HepG2 (cell line): ENCODE results near the gene NAP1L4. TPM values are rescaled to one million over a fixed set of nuclear protein-coding genes. Genes with fewer than 3 reads are reported as not detected.

Experiments used
- GATA4 ChIP-seq: sonication (generic); IDR thresholded peaks from 2 replicates; pipeline ENCODE4 v1.6.1; 2016; ENCODE audit warnings: antibody characterized with exemption, low read depth, borderline replicate concordance
- HNRNPH1 ChIP-seq: fragments of 200-400 bp; formaldehyde crosslinking; optimal IDR thresholded peaks from 2 replicates; pipeline ENCODE3; 2017; ENCODE audit warnings: mild to moderate bottlenecking, low read depth, low read length
- HNRNPL ChIP-seq: fragments of 200-400 bp; formaldehyde crosslinking; IDR thresholded peaks from 2 replicates; pipeline ENCODE4 v1.6.1; 2017; ENCODE audit warnings: mild to moderate bottlenecking, low read depth, low read length
- LCORL ChIP-seq, 2 experiments: fragments of 450-650 bp in 1 of 2; sonication (generic) in 1 of 2; formaldehyde crosslinking in 1 of 2; IDR thresholded peaks; 2 replicates each; pipeline versions ENCODE4 v1.5.0 to v1.6.1; 2017 to 2020; ENCODE audit warnings: antibody characterized with exemption in 1 of 2, missing genetic modification reagents in 1 of 2
- MXI1 ChIP-seq: IDR thresholded peaks from 3 replicates; pipeline ENCODE4 v1.6.1; 2012; ENCODE audit warnings: low read depth, low read length, inconsistent platforms, borderline replicate concordance
- PCBP1 ChIP-seq: fragments of 200-400 bp; formaldehyde crosslinking; IDR thresholded peaks from 2 replicates; pipeline ENCODE4 v1.6.1; 2017; ENCODE audit warnings: mild to moderate bottlenecking, low read depth, low read length, borderline replicate concordance
- SAP130 ChIP-seq: IDR thresholded peaks from 2 replicates; pipeline ENCODE4 v1.6.1; 2016; ENCODE audit warnings: low read depth
- SIN3A ChIP-seq: IDR thresholded peaks from 2 replicates; pipeline ENCODE4 v1.6.1; 2011; ENCODE audit warnings: low read depth, mild to moderate bottlenecking, control low read depth, low read length, borderline replicate concordance
- ZMYM4 ChIP-seq: sonication (generic); formaldehyde crosslinking; IDR thresholded peaks from 2 replicates; pipeline ENCODE4 v1.8.1; 2023; ENCODE audit warnings: mild to moderate bottlenecking, missing genetic modification reagents
- ZNF367 ChIP-seq: sonication (generic); formaldehyde crosslinking; IDR thresholded peaks from 2 replicates; pipeline ENCODE4 v1.4.0; 2020; ENCODE audit warnings: missing genetic modification reagents, borderline replicate concordance
- ZNF720 ChIP-seq: sonication (generic); formaldehyde crosslinking; IDR thresholded peaks from 2 replicates; pipeline ENCODE4 v1.4.0; 2020; ENCODE audit warnings: missing genetic modification reagents
- ZNF772 ChIP-seq: sonication (generic); formaldehyde crosslinking; IDR thresholded peaks from 2 replicates; pipeline ENCODE4 v1.5.0; 2020; ENCODE audit warnings: mild to moderate bottlenecking, missing genetic modification reagents
- ZNF782 ChIP-seq: sonication (generic); formaldehyde crosslinking; IDR thresholded peaks from 2 replicates; pipeline ENCODE4 v1.4.0; 2020; ENCODE audit warnings: missing genetic modification reagents, mild to moderate bottlenecking, borderline replicate concordance
- ZNF839 ChIP-seq: sonication (generic); formaldehyde crosslinking; IDR thresholded peaks from 2 replicates; pipeline ENCODE4 v1.4.0; 2020; ENCODE audit warnings: missing genetic modification reagents, mild to moderate bottlenecking, borderline replicate concordance
- ZSCAN31 ChIP-seq: sonication (generic); formaldehyde crosslinking; IDR thresholded peaks from 2 replicates; pipeline ENCODE4 v1.5.0; 2020; ENCODE audit warnings: low read depth, mild to moderate bottlenecking, missing genetic modification reagents
- polyA plus RNA-seq, 8 experiments: library from polyadenylated mRNA; depleted of rRNA in 3 of 8; stranded (reverse) in 7 of 8; unstranded in 1 of 8; fragments of >200 nt; fragmentation: Illumina TruSeq in 4 of 8; extraction: Trizol in 4 of 8; gene quantifications; 2 replicates each; pipeline versions ENCODE4 v1.2.1 to v1.2.3, GENCODE V29; 2011 to 2016; ENCODE audit warnings: low read depth in 4 of 8, missing spikeins in 1 of 8, mixed read lengths in 1 of 8; ENCODE audit not compliant: insufficient read depth in 1 of 8
- total RNA-seq, 5 experiments: library from RNA; depleted of rRNA; stranded (reverse); fragments of >200 nt; fragmentation: Illumina TruSeq; extraction: Trizol; gene quantifications; 2 replicates each; pipeline ENCODE4 v1.2.3, GENCODE V29; 2016; ENCODE audit warnings: low read depth in 1 of 5
- TF ChIP-seq, protein P1 (sequence below): sonication (generic); formaldehyde crosslinking; IDR thresholded peaks from 2 replicates; pipeline ENCODE4 v1.8.1; 2023; ENCODE audit warnings: mild to moderate bottlenecking, moderate library complexity, missing genetic modification reagents
- TF ChIP-seq, protein P2 (sequence below): sonication (generic); formaldehyde crosslinking; IDR thresholded peaks from 2 replicates; pipeline ENCODE4 v1.5.0; 2020; ENCODE audit warnings: missing genetic modification reagents
- TF ChIP-seq, protein P3 (sequence below): IDR thresholded peaks from 2 replicates; pipeline ENCODE4 v1.6.1; 2016; ENCODE audit warnings: missing biosample characterization, missing genetic modification reagents, low read depth
- TF ChIP-seq, protein P4 (sequence below): sonication (generic); formaldehyde crosslinking; IDR thresholded peaks from 2 replicates; pipeline ENCODE4 v1.5.0; 2020; ENCODE audit warnings: missing genetic modification reagents, mild to moderate bottlenecking, borderline replicate concordance
- TF ChIP-seq, protein P5 (sequence below): sonication (generic); formaldehyde crosslinking; IDR thresholded peaks from 2 replicates; pipeline ENCODE4 v1.5.0; 2020; ENCODE audit warnings: mild to moderate bottlenecking, missing genetic modification reagents, borderline replicate concordance

NAP1L4 gene
- total and polyA plus RNA-seq, 2 of the 13 experiments (the other 11 are each of a cell fraction or from before 2014, with no cell fraction given), result 64.0 to 186 TPM

DNA sequence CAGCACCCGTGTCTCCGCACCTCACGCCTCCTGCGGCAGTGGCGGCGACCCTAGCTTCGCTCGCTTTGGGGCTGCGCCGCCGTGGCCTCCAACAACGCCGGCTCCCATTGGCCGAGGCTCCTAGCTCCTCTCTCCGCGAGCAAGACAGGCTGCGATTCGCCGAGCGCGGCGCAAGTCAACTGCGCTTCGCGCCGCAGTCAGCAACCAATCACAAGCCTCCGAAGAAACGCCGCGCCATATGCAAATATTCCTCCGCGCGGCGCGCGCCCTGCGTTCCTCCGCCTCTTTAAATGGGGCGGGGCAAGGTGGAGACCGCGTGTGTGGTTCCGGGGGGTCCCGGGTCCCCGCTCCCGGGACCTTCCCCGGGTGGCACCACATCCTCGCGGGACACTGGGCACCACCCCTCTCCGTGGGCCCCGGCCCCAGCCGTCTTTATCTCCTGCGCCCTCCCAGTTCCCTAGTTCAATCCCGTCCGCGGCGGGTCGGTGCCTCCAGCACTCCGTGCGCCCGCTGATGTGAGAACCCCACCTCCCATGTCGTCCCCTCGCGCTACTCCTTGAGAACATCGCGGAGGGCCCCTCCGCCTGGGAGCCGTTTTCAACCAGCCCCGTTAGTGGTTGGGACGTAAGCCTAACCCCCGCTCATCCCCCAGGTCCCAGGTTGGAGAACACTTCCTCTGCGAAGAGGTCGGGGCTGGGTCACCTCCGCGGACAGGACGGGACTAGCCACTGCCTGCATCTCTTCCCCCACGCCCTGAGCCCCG is at the start of gene NAP1L4 (continued):
- no peak for TF ChIP-seq LCORL (IDR thresholded peaks at IDR 0.05)
- peak; percentile 43; the same call in 1 of the 2 replicates for TF ChIP-seq LCORL (CRISPR knock-in tag; IDR thresholded peaks at IDR 0.05)
- peak; percentile 68; the same call in 1 of the 2 replicates for TF ChIP-seq ZNF772 (CRISPR knock-in tag)
- peak; percentile 48; the same call in 1 of the 2 replicates for TF ChIP-seq ZMYM4 (CRISPR knock-in tag)
- TF ChIP-seq ZNF720 (CRISPR knock-in tag), result no peak
- TF ChIP-seq, protein P1, sequence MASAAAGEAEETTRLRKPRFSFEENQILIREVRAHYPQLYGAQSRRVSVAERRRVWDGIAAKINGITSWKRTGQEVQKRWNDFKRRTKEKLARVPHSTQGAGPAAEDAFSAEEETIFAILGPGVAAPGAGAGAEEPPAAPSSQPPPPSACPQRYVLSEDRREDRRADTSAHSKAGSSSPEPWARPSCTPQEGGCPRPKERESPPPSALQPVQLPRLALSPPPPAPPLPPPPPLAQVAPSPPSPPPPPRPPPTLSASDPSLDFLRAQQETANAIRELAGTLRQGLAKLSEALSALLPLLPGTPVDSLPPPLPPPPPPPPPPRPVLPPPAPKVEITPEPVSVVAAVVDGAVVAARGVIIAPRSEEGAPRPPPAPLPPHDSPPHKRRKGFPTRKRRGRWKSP (CRISPR knock-in tag), result peak; percentile 98
- TF ChIP-seq ZNF782 (CRISPR knock-in tag), result peak; percentile 40; the same call in 1 of the 2 replicates
- TF ChIP-seq, protein P2, sequence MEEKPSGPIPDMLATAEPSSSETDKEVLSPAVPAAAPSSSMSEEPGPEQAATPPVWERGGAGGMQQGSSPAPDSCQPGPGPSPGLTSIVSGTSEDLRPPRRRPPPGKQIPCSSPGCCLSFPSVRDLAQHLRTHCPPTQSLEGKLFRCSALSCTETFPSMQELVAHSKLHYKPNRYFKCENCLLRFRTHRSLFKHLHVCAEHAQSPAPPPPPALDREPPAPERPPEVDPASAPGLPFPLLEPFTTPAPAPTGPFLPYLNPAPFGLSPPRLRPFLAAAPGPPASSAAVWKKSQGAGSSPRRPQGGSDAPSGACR, result 0 out of 2 replicates have a peak, but pooled peaks have one; percentile 41
- 0 out of 2 replicates have a peak, but pooled peaks have one; percentile 38 for TF ChIP-seq GATA4
- peak; percentile 70; the same call in 1 of the 2 replicates for TF ChIP-seq HNRNPL
- TF ChIP-seq ZSCAN31 (CRISPR knock-in tag), result peak; percentile 73; the same call in 1 of the 2 replicates
- TF ChIP-seq SAP130 (CRISPR knock-in tag), result peak; percentile 98
- TF ChIP-seq, protein P3, sequence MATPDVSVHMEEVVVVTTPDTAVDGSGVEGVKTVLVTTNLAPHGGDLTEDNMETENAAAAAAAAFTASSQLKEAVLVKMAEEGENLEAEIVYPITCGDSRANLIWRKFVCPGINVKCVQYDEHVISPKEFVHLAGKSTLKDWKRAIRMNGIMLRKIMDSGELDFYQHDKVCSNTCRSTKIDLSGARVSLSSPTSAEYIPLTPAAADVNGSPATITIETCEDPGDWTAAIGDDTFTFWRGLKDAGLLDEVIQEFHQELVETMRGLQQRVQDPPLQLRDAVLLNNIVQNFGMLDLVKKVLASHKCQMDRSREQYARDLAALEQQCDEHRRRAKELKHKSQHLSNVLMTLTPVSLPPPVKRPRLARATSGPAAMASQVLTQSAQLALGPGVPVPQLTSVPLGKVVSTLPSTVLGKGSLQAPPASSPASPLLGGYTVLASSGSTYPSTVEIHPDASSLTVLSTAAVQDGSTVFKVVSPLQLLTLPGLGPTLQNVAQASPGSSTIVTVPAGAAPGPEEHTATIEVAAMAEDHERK (CRISPR knock-in tag), result peak; percentile 66
- TF ChIP-seq ZNF367 (CRISPR knock-in tag), result peak; percentile 85; the same call in 1 of the 2 replicates
- TF ChIP-seq, protein P4, sequence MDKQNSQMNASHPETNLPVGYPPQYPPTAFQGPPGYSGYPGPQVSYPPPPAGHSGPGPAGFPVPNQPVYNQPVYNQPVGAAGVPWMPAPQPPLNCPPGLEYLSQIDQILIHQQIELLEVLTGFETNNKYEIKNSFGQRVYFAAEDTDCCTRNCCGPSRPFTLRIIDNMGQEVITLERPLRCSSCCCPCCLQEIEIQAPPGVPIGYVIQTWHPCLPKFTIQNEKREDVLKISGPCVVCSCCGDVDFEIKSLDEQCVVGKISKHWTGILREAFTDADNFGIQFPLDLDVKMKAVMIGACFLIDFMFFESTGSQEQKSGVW (CRISPR knock-in tag), result no peak
- TF ChIP-seq, protein P5, sequence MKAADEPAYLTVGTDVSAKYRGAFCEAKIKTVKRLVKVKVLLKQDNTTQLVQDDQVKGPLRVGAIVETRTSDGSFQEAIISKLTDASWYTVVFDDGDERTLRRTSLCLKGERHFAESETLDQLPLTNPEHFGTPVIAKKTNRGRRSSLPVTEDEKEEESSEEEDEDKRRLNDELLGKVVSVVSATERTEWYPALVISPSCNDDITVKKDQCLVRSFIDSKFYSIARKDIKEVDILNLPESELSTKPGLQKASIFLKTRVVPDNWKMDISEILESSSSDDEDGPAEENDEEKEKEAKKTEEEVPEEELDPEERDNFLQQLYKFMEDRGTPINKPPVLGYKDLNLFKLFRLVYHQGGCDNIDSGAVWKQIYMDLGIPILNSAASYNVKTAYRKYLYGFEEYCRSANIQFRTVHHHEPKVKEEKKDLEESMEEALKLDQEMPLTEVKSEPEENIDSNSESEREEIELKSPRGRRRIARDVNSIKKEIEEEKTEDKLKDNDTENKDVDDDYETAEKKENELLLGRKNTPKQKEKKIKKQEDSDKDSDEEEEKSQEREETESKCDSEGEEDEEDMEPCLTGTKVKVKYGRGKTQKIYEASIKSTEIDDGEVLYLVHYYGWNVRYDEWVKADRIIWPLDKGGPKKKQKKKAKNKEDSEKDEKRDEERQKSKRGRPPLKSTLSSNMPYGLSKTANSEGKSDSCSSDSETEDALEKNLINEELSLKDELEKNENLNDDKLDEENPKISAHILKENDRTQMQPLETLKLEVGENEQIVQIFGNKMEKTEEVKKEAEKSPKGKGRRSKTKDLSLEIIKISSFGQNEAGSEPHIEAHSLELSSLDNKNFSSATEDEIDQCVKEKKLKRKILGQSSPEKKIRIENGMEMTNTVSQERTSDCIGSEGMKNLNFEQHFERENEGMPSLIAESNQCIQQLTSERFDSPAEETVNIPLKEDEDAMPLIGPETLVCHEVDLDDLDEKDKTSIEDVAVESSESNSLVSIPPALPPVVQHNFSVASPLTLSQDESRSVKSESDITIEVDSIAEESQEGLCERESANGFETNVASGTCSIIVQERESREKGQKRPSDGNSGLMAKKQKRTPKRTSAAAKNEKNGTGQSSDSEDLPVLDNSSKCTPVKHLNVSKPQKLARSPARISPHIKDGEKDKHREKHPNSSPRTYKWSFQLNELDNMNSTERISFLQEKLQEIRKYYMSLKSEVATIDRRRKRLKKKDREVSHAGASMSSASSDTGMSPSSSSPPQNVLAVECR (CRISPR knock-in tag), result peak; percentile 99
- TF ChIP-seq HNRNPH1, result no peak
- 0 out of 2 replicates have a peak, but pooled peaks have one; percentile 28 for TF ChIP-seq ZNF839
- peak; percentile 99 for TF ChIP-seq MXI1
- TF ChIP-seq SIN3A, result peak; percentile 98
- TF ChIP-seq PCBP1, result peak; percentile 83; the same call in 1 of the 2 replicates
